Renal cortical epithelial cell (primary cell): ENCODE measurements around the gene ST3GAL3. TPM values are rescaled to one million over a fixed set of nuclear protein-coding genes. Genes with fewer than 3 reads are reported as not detected.

Source experiments
- DNase-seq: peaks from one replicate; pipeline ENCODE4 v3.0.0-alpha.2; 2011; ENCODE audit warnings: low read depth
- total RNA-seq: library from RNA; depleted of rRNA; stranded (reverse); fragments of >200 nt; gene quantifications from 2 replicates; pipeline ENCODE4 v1.2.3, GENCODE V29; 2014

The ST3GAL3 gene, protein sequence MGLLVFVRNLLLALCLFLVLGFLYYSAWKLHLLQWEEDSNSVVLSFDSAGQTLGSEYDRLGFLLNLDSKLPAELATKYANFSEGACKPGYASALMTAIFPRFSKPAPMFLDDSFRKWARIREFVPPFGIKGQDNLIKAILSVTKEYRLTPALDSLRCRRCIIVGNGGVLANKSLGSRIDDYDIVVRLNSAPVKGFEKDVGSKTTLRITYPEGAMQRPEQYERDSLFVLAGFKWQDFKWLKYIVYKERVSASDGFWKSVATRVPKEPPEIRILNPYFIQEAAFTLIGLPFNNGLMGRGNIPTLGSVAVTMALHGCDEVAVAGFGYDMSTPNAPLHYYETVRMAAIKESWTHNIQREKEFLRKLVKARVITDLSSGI
- total RNA-seq: 8.0 and 16.5 TPM in 2 replicates

DNA sequence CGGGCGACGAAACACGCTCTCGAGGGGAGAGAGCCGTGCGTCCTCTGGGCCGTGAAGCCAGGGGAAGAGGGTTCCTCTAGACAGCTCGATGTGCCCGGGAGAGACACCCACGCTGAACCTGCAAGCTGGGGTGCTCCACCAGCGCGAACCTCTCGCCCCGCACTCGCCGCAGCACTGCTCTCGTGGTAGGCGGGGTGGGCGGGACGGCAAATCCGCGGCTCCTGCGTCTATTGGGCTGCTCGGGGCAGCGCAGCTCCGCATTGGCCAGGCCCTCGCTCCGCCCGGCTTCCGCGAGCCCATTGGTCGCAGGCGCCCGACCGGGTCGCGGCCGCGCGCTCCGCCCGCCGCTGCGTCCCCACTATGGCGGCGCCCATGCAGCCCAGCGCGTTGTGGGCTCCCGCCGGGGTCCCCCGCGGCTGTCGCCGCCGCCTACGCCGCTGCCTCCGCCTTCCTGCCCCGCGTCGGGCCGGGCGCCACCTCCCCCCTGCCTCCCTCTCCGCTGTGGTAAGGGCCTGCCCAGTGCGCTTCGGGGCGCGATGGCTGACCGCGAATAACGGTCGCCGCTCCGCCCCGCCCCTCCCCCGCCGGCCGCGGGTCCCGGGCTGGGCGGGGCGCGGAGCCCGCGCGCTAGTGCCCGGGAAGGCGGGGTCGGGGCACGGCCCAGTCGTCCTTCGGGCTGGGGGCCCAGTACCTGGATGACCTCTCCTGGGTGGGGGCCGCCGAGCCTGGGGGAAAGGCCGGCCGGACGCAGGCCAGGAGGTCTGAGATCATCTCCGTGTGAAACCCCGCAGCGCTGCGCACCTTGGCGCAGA lies at the start of gene ST3GAL3:
Gene ST3GAL3, plus strand, starts transcription at position 347 of the 812 bp plus-strand sequence. CDS start 28,727 bp downstream, outside the sequence.
- peak; percentile 79 for DNase-seq

DNA sequence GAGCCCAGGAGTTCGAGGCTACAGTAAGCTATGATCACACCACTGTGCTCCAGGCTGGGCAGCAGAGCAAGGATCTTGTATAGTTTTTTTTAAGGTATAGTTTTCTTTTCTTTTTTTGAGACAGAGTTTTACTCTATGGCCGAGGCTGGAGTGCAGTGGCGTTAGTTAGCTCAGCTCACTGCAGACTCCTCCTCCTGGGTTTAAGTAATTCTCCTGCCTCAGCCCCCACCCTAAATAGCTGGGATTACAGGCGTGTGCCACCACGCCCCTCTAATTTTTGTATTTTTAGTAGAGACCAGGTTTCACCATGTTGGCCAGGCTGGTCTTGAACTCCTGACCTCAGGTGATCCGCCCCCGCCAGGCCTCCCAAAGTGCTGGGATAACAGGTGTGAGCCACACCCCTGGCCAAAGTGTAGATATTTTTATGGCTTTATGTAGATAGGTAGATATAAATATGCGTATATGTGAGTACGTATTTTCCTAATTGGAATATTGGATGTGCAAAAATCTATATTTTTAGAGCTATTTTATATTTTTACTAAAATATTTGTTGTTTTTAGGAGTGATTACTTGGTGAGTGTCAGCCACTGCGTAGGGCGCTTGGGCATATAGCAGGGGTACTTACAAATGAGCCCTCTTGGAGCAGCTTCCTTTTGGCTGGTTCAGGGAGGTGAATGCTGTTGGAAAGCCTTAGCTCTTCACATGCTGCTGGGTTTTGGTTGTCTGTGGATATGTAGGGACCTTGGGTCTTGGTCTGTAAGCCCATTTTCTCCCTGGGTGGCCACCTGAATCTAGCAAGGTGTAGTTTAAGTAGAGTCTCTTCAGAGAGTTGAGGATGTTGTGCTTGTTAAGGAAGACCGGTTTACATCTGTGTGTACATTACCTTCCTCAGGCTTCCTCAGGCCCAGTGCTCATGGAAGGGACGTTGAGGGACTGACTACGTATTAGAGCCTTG lies 47.8 kb upstream of the ST3GAL3 start:
- DNase-seq: no peak

DNA sequence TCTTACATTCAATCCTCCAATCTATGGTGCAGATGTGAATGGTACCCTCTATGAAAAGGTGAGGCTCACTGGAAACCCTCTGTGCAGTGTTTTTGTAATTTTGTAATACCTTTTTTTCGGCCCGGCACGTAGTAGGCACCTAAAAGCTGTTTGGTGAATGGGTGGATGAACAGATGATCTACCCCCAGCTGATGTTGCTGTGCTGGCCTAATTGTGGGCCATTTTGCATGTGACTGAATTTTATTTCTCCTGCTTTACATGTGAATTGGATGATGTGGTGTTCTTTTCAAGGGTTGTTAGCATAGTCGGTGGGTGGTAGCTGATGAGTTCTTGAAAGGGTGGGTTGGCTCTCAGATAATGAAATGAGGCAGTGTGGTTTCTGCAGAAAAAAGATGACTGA lies 47.0 kb upstream of the ST3GAL3 start:
- DNase-seq: no peak

DNA sequence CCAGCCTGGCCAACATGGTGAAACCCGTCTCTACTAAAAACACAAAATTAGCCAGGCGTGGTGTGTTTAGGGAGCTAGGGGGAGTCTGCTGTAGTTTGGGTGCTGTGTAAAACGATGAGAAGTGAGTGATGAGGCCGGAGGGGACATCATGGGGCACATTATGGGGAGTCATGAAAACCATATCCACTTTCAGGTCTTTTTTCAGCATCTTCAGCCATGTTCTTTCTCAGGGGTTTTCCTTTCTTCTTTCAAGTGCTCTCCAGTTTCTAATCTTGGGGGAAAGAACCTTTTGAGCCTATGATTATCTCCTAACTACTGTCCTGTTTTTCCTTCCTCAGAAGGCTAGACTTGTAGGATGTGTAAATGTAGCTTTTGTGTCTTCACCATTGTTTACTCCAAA lies 43.0 kb upstream of the ST3GAL3 start:
- no peak for DNase-seq

DNA sequence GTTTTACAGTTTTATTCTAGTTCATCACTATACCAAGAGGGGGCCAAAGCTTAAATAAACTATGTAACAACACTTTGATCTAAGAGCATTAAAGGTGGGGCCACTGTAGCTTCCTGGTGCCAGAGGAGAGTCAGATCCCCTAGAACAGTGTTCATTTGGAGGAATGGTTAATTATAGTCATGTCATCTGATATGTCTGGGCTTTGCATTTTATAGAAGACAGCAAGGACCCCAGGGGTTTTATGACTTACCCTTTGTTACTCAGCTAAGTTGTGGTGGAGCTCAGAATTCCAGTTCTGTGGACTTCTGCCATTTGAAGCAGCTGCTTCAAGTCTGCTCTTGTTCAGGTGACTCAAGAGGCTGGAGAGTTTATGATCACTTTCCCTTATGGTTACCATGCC lies 40.7 kb upstream of the ST3GAL3 start:
- no peak for DNase-seq

DNA sequence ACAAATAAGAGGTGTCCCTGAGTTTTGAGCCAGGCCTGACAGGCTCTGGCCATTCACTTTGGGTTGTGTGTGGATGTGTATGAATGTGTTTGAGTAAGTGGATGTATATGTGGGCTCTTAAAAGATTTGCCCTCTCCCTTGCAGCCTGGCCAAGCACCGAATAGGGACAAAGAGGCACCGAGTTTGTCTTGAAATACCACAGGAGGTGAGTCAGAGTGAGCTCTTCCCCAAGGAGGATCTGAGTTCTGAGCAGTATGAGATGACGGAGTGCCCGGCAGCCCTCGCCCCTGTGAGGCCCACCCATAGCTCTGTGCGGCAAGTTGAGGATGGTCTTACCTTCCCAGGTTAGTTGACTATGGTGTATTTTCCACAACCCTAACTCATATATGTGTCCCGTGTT lies 38.4 kb upstream of the ST3GAL3 start:
- DNase-seq: no peak

DNA sequence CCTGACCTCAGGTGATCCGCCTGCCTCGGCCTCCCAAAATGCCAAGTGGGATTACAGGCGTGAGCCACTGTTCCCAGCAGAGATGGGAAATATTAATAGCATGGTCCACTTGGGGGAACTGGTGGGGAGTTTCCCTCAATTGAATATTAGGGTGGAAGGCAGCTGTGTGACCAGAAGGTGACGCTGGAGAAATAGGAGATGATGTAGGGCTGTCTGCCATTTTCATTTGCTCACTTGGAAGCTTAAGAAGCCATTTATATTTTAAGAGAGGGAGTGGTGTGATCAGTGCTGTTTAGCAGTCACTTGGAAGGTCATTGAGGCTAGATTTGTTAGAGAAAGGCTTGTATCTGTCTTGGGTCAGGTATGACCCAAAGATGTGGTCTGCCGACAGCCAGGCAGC lies 37.5 kb upstream of the ST3GAL3 start:
- no peak for DNase-seq

DNA sequence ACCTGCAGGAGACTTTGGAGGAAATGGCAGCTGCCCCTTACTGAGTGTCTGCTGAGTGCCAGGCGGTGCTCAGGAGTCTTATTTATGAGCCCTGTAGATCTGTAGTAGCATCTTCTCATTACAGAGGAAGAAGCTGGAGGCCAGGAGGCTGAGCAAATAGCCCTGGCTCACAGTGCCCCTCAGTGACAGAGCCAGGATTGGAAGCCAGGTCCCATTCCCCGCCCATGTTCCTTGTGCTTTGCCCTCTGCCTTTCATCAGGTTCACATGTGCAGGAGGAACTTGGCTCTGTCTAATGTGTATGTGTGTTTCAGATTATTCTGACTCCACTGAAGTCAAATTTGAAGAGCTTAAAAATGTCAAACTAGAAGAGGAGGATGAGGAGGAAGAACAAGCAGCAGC lies 36.1 kb upstream of the ST3GAL3 start:
- DNase-seq: no peak

DNA sequence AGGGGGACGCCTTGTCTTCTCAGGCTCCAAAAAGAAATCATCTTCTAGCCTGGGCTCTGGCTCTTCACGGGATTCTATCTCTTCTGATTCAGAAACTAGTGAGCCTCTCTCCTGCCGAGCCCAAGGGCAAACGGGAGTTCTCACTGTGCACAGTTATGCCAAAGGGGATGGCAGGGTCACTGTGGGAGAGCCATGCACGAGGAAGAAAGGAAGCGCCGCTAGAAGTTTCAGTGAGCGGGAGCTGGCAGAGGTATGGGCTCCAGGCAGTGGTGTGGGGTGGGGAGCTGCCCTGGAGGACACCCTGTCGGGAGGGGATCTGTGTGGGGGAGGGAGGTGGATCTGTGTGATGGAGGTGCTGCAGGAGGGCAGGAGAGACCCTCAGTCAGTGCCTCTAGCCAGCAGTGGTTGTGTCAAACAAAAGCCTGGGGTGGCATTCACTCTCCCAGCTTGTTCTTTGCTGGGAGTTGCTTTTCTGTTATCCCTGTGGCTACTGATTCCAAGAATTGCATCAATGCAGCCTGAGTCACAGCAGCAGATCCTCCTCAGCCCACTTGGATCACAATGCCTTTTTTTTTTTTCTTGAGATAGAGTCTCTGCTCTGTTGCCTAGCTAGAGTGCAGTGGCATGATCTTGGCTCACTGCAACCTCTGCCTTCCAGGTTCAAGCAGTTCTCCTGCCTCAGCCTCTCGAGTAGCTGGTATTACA lies 35.6 kb upstream of the ST3GAL3 start:
- DNase-seq: peak; percentile 85

DNA sequence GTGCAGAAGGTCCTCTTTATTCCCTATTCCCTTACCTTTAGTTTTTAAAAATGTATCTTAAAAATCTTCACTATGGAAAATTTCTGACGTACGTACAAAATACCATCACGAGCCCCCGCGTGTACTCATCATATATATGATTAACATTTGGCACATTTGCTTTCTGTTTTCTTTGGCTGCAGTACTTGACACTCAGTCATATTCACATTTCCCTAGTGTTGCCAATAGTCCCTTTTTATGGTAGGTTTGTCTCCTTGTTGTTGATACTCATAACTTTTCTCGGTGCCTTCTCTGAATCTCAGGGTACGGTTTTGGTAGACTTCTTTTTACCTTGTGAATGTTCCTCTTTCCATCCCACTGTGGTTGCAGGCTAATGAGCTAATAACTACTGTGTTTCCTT lies 34.1 kb upstream of the ST3GAL3 start:
- no peak for DNase-seq

DNA sequence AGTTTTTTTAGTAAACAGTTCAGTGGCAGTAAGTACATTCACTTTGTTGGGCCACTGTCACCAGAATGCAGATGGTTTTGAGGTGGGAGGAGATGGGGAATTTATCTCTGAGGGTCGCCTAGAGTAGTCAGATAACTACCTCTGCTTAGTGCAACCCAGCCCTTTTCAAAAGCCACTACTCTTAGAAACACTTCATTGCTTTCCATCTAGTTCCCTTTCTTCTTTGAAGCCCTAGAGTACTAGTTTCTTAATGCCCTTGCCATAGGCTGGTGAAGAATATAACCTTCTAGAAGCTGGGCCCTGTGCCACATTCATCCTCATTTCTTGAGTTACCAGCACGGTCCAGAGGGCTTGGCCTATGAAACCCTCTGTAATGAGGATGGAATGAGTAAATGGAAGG lies 28.4 kb upstream of the ST3GAL3 start:
- DNase-seq: no peak

DNA sequence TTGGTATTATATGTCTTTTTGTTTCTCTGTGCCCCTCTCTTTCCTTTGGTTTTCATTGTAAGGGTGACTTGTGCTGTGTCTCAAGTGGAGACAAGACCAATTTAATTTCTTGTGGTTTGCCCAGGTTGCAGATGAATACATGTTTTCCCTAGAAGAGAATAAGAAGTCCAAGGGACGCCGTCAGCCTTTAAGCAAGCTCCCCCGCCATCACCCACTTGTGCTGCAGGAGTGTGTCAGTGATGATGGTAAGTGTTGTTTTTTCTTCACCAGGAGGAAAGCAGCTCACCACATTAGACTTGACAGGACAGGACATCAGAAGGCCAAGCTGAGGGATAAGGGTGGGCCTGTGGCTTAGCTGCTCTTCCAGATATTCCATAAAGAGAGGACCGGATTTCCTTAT lies 23.8 kb upstream of the ST3GAL3 start:
- DNase-seq: no peak

DNA sequence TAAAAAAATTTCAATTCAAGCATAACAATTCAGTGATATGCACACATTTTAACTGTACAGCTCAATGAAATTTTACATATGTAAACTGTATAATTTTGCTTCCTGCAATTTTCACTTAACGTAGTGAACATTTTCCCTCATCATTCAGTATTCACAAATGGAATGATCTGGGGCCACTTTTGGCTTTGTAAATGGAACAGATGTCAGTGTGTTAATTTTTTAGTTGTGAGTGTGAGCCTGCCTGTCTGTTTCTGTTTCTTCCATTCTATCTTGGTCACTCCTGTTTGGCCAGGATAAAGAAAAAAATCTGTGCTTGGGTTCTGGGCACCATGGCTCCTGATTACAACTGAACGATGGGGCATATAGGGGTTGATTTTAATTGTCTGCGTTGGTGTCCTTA lies 20.5 kb upstream of the ST3GAL3 start:
- no peak for DNase-seq

DNA sequence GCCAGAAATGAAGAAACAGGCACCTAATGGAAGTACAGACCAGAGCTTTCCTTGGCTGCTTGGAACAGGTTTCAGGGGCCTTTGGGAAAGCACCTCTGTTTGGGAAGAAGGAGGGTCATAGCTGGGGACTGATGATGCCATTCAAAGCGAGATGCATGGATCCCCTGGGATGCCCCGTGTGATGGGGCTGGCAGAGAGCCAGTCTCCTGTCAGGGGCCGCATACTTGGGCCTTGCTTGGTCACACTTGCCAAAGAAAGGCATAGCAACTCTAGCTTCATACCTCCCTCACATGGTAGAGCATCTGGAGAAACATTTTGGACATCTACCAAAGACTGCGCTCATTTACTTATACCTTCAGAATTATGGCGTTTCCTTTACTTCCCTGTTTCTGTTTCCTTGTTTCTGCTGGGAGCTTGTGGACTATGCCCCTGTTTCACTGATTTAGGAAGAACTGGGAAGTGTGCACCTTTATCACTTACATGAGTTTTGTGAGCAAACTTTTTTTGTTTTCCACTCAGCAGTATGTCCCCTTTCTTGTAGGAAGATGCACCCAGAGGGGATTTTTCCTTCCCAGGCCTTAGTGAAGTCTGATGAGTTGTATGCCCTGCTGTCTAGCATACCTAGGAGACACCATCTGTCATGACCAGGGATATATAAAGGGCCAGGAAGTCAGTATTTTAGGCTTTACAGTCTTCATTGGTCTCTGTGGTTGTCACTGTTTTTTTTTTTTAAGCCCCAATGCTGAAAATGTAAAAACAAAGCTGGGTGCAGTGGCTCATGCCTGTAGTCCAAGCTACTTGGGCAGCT lies 19.8 kb upstream of the ST3GAL3 start:
- DNase-seq: no peak

DNA sequence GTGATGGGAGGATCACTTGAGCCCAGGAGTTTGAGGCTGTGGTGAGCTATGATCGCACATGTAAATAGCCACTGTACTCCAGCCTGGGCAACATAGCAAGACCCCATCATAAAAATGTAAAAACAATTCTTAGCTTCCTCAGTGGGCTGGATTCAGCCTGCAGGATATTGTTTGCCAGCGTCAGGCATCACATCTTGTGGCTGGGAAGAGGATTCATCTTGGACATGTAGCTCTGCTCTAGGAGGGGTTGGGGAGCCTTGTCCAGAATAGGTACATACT lies 19.3 kb upstream of the ST3GAL3 start:
- no peak for DNase-seq

DNA sequence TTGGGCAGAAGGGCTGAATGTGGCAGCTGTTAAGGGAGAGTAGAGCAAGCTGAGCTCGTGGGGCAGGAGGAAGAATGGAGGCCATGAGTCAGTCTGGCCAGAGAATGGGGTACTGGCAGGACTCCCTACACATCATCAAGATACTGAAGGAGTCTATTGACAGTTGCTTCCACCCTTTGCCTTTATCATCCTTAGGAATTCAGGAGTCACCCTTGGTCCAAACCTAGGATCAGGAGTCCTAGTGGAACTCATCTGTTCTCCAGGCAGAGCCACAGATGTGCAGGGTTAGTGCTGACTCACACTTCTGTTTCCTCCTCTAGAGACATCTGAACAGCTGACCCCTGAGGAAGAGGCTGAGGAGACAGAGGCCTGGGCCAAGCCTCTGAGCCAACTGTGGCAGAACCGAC lies 18.7 kb upstream of the ST3GAL3 start:
- DNase-seq: no peak

DNA sequence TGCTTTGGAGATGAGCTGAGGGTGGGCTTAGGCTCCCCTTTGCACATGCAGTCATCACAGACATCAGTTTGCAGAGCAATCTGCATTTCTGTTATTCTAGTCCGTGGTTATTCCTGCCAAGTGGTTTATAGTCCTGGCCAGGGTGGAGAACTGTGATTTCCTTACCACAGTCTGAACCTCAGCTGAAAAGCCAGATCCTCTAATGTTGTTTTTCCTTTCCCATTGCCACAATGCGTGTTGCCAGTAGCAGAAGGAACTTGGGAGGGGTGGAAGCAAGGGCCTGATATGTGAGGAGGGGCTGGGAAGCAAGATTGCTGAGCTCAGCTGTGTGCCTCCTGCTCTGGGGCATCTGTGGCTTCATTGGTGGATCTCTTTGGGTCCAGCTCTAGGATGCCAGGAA lies 18.0 kb upstream of the ST3GAL3 start:
- no peak for DNase-seq

DNA sequence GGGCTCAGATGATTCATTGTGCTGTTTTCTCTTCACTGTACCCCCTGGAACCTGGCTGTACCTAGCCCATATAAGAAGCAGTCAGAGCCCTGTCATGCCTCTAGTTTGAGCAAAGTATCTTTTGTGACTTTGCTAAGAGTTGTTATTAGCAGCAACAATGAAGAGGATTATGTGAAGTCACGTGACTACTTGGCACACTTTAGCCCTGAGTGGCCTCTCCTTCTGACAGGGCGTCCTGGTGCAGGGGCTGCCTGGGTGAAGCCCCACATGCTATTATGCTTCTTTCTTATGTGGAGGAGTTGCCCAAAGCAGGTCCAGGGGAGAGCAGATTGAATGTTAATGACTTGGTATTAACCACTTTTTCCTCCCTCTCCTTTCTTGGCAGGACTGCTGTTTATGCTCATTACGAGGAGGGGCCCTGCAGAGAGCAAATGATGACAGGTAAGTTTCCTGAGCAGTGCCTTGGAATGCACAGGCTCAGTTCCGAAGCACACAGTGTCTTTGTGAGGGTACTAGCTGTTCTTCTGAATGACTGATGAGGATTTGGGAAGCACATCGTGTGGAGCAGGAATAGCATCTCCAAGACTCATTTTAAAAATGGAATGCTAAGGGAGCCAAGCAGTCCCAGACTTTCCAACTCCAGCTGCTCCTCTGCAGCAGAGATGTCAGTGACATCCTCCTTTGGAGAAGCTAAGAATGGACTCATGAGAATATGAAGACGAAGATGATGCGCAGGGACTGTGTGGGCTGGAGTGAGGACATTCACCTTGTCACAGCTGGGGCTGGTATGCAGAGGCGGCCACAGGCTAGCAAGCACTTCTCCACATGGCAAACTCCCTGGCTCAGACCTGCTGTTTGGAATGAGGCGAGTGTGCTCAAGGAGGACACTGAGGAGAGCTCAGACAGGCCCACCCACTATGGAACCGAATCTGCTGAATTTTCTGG lies 15.2 kb upstream of the ST3GAL3 start:
- no peak for DNase-seq

DNA sequence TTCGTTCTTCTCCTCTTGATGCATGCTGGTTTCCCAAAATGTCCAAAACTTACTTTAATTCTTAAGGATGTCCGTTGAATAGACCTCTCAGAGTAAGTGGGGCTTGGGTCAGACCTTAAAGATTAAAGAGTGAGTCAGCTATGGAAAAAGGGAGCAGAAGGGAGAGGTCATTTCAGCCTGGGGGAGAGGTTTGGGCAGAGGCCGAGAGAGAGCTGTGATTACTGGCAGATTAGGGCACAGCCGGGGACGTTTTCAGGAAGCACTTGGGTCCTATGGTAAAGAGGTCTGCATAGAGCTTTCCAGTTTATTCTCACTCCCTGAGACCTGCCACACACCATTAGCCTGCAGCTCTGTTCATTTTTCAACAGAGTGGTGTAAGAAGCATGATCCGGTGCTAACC lies 14.0 kb upstream of the ST3GAL3 start:
- DNase-seq: no peak

DNA sequence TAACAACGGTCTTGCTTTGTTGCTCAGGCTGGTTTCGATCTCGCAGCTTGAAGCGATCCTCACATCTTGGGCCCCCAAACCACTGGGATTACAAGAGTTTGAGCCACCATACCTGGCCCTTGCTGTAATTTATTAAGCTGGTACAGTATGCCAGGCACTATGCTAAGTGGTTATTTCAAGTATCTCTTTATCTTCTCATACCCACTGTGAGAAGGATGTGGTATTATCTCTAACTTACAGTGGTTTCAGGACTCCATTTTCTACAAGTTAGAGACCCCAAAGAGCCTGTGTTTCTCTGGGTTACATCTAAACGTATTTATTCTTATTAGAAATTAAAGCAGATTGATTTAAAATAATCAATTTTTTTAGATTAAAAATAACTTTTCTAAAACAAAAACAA lies 8.1 kb upstream of the ST3GAL3 start:
- no peak for DNase-seq
